Ovary (tissue), 3 donors: ENCODE results near the gene SERPINH1.

Experiments used
- CTCF ChIP-seq, 3 donors: fragments of 450-650 bp in 2 of 3; fragments of 200-600 bp in 1 of 3; IDR thresholded peaks; one replicate each; pipeline versions ENCODE4 v1.5.1 to v1.8.0; 2016 to 2022; ENCODE audit warnings: antibody characterized with exemption in 3 of 3, mild to moderate bottlenecking in 1 of 3
- POLR2A ChIP-seq: fragments of 450-650 bp; IDR thresholded peaks from one replicate; pipeline ENCODE4 v1.6.1; 2017; ENCODE audit warnings: antibody characterized with exemption, mild to moderate bottlenecking, moderate library complexity
- donor health status: DM: no; HTN: no; CAD: no.

GRCh38 chr11:75574698-75575602 lies 12.9 kb downstream of the SERPINH1 start:
- TF ChIP-seq POLR2A (no peak), CTCF (IDR thresholded peaks at IDR 0.05) (peak in 1 of 3 donors; percentile 14)
